NCI-H2227 (cell line): ENCODE data around the gene SMIM30.

ENCODE experiments used
- DNase-seq: peaks from one replicate; lab custom pipeline; 2025; ENCODE audit not compliant: unreplicated experiment; lab: John Stamatoyannopoulos, UW

SMIM30 gene

GRCh38 chr7:113109718-113110117, 8.6 kb downstream of the SMIM30 start:
- DNase-seq: no peak

DNA sequence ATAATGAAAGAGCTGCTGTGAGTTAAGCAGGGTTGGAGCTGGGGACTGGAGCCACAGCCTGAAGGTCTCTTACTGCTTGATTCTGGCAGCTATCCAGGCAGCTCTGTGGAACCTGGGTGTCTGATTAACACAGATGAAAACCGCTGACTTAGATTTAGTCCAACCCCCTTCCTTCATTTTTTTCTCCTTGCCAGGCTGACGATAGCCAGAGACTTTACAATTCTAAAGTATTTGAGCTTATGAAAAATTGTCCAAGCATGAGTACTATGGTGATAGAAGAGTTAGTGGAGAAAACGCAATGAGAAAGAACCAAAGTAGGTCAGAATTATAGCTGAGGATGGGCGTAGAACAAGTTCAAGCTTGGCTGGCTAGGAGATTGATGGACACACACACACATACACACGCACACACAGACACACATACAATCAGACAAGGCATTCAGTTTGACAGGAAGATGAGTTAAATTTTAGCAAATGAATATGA, 18.2 kb downstream of the SMIM30 start:
- DNase-seq: peak; percentile 13

DNA sequence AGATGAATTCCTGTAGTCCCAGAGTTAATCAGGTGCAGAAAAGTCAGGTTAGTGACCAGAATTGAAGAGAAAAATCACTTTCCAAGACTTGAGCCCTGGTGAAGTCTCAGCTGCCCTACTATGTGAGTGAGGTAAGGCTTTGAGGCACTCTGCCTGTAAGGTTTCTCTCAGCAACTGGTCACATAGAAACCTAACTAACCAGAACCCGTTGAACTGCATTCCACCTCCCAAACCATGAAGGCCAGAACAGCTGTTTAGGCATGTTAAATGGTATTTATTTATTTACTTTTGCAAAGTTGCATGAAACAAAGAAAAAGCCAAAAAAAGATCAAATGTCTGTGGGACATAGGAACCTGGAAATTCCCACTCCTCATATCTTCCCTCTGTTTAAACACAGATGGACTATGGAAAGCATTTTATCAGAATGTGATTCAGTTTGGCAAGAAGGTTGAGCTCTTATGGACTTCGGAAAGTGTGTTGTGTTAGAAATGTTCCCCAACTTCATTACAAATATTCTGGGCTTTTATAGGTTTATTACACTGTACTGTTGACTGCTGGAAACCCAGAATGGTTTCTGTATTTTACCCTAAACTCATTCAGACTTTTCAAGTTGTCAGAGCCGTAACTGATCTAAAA, 19.0 kb downstream of the SMIM30 start:
- DNase-seq: no peak

- DNase-seq: no peak
Measured at GRCh38 chr7:113094517-113095249, 23.7 kb downstream of the SMIM30 start.

DNA sequence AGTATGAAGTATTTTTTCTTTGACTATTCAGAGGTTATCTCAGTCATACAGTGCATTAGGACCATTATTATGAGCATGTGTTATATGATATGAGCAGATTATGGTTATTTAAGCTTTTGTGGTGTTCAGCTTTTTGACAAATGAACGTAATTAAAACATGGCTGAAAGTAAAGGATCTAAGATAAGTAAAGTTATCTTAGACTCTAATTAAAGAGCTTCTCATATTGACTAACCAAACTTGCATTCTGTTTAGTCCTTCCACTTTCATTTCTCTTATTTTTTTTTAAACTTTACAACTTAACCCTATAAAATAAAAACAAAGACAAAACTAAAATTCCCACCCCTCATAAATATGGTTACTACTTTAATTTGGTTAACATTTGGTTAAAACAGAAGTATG, 24.8 kb downstream of the SMIM30 start:
- DNase-seq: no peak

- no peak for DNase-seq
Measured at GRCh38 chr7:113092762-113093161, 25.6 kb downstream of the SMIM30 start.

DNA sequence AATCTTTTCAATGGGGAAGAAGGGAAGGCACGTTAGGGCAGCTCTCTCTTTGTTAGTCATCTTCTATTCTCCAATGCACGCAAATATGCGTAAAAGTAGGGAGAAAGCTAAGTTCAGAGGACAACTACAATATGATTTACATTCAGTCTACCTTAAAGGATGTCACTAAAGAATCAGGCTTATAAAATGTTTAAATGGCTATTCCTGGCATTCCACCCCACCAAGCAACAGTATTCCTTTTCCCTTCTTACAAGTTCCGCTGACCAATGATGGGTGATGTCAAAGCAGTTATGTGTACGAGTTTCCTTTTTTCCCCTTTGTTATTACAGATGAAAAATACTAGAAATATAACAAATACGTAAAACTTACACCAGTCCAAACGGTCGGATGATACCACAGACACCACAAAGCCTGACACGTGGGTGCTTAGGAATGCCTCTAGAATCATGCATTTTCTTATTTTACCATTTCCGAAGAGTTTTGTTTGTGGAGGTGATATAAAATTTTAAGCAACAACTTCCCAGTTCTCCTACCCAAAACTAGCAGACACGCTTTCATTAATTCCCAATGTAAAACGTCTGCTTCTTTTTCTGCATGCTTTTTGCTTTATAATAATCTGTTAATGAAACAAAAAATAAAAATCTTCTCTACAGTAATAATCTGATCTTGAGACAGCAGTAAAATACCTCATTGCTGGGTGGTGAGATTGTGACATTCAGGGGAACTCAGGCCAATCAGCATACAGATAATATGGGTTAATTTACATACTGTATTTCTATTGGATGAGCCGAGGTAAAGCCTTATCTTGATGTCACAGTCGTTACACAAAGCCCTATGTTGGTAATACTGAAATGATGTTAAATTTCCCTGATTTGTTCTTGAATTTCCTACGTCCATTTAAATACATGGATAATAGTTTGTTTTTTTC, 31.0 kb downstream of the SMIM30 start:
- DNase-seq: peak; percentile 70

GRCh38 chr7:113086431-113086888, 31.9 kb downstream of the SMIM30 start, which contains the start of gene GPR85:
GPR85 (minus strand) TSS chr7:113086827; CDS start chr7:113084721, 2,106 bp downstream.
- DNase-seq: peak; percentile 79

DNA sequence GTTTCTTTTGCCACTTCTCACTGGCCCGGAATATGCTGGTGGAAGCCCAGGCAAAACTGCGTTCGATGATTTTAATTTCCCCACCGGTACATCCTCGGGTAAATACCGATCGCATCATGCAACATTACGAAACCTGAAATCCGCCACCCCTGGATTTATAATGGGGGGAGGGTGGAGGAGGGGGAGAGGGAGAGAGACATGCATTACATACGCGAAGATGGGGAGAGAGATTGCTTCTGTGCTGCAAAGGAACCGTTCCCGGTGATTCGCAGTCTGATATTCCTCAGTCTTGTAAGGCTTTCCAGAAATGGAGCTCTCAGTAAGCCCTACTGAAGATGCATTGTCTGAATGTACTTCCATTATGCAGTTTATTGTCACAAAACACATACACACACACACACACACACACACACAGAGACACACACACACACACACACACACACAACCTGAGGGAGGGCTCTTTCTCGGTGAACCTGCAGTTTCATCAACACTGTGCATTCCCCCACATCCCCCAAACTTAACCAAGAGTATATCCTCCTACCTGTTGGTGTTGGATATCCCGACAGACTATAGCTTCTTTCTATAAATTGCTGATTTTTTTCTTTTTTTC, 32.5 kb downstream of the SMIM30 start:
- peak; percentile 48 for DNase-seq

- no peak for DNase-seq
Measured at GRCh38 chr7:113084496-113085172, 33.7 kb downstream of the SMIM30 start.

DNA sequence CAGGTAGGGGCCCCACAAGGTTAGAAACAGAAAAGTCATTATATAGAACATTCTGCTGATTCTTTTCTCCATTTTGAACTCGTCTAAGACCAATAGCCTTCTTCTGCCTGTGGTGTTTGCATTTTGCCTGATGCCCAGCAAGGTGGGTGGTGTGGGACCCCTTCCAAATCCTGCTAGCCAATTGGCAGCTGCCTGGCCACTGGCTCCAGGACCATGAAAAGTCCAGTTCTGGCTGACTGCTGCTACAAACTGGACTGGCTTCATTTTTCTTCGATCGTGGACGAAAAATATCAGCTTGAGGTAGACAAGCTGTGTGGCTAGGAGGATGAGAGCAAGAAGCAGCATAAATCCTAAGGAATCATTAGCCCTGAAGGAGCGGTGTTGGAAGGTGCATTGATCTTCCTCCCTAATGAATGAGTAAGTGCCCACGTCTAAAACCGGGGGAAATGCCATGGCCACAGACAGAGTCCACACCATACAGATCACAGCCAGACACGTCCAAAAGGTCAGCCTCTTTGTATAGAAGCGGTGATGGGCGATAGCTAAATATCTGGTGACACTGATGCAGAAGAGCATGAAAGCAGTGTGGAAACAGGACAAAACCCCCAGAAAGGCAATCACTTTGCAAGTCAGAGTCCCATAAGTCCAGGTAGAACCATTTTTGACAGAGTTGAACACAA, 34.4 kb downstream of the SMIM30 start:
- DNase-seq: no peak

DNA sequence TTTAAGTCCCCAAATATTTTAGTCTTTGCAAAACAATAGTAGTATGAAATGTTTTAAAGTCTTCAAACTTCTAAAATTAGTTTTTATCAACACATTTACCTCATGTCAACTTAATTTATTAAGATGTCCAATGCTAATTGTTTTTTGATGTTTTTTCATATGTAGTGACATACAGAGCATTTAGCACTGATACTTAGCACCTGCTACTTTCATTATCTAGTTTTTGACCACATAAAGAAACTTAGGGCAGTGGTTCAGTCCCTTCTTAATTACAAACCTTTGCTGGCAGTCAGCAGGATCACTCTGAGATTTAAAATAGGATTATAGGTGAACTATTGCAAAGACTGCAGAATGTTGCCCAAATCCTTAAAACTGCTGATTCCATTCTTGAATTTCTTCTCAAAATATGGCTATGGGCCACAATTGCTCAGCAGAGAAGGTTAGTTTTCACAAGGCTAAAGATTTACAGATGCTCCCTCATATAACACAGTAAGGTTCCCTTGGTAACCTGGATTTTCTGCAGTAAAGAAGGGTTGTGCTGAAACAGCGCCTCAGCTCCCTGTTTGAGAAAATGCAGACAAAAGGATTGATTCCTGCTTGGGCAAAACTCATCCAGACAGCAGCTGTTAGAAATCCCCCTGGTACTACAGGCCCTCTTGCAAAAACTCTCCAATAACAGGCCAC, 35.1 kb downstream of the SMIM30 start:
- no peak for DNase-seq

GRCh38 chr7:113078331-113078730, 40.0 kb downstream of the SMIM30 start:
- DNase-seq: no peak

GRCh38 chr7:113076703-113077102, 41.7 kb downstream of the SMIM30 start:
- DNase-seq: no peak

DNA sequence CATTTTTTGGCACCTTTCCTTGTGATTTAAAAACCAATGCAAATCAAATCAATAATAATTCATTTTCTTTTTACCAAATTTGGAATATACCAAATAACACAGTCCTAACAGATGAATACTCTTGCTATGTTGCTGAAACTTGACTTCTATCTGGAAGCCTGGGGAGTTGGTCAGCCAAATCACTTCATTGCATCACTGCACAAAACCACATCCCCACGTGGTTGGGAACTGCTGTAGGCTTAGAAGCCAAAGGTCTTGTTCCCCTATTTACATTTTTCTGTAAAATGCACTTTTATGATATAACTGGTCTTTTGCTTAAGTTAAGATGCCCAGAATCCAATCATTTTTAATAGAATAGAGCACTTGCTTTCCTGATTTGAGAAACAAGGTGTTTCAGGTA, 46.9 kb downstream of the SMIM30 start:
- no peak for DNase-seq
